GM15510 (cell line): ENCODE data around the gene CSNK2A2.

Experiments used
- POLR2A ChIP-seq: IDR thresholded peaks from 3 replicates; pipeline ENCODE4 v1.6.1; 2011; ENCODE audit warnings: borderline replicate concordance; ENCODE audit not compliant: insufficient read length; ENCODE audit errors: extremely low read depth

The CSNK2A2 gene

GRCh38 chr16:58212824-58213655 lies 15.1 kb upstream of the CSNK2A2 start:
- TF ChIP-seq POLR2A, result no peak

DNA sequence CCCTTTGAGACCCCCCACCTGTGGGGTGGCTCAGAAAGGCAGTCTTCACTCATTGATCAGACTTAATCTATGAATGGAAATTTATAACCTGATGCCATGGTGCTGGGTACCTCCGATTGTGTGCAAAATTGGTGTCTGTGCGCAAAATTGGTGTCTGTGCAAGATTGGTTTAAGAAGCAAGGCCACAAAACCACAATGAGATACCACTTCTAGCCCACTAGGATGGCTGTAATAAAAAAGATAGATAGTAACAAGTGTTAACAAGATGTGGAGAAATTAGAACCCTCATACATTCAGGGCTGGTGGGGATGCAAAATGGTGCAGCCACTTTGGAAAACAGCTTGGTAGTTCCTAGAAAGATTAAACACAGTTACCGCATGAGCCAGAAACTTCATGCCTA lies 13.9 kb upstream of the CSNK2A2 start:
- TF ChIP-seq POLR2A, result no peak

DNA sequence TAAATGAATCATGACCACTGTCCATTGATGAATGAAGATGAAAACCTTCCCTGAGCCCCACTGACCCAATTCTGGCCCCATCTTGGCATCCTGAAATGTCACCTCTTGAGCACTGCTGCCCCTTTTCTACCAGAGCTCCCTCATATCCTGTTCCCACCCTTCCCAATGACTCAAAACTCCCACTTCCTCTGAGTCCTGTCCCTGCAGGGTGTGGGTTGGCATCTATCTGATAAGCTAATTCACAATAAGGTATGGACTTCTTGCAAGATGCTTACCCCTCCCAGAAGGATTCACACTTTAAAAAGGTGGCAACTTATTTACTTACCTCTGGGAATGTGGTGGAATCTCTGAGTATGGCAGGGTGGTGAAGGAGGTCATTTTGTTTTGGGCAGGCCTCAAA lies 13.3 kb upstream of the CSNK2A2 start:
- no peak for TF ChIP-seq POLR2A

GRCh38 chr16:58205276-58206036 lies 7.5 kb upstream of the CSNK2A2 start:
- TF ChIP-seq POLR2A, result no peak

- TF ChIP-seq POLR2A, result no peak
Observed at GRCh38 chr16:58201163-58201562, 3.3 kb upstream of the CSNK2A2 start.

DNA sequence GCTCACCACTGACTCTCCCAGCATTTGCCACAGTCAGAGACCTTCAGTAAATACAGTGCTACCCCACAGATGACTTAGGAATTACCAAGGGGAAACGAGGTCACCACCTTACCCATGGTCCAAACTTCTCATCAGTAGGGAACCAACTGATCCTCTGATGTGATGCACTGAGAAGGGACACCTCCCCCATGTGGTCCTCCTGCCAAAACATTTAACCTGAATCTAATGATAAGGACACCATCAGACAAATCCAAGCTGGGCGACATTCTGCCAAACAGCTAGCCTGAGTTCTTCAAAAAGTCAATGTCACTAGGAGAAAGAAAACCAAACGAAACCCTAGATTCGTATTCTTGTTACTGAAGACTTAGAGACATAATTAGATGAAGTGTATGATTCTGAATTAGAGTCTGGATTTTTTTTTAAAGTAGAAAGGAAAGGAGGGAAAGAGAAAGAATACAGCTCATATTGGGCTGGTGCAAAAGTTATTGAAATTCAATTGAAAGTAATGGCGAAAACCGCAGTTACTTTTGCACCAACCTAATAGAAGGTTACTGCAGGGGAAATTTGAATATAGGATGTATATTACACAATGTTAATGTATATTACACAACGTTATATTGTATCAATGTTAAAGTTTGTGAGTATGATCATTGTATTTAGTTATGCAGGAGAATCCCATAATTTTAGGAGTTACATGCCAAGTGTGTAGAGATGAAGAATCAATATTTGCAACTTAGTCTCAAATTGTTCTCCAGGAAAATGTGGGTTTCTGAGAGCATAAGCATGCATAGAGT lies 2.3 kb upstream of the CSNK2A2 start:
- TF ChIP-seq POLR2A, result no peak

- TF ChIP-seq POLR2A, result no peak
Observed at GRCh38 chr16:58198803-58199411, 1.0 kb upstream of the CSNK2A2 start.

DNA sequence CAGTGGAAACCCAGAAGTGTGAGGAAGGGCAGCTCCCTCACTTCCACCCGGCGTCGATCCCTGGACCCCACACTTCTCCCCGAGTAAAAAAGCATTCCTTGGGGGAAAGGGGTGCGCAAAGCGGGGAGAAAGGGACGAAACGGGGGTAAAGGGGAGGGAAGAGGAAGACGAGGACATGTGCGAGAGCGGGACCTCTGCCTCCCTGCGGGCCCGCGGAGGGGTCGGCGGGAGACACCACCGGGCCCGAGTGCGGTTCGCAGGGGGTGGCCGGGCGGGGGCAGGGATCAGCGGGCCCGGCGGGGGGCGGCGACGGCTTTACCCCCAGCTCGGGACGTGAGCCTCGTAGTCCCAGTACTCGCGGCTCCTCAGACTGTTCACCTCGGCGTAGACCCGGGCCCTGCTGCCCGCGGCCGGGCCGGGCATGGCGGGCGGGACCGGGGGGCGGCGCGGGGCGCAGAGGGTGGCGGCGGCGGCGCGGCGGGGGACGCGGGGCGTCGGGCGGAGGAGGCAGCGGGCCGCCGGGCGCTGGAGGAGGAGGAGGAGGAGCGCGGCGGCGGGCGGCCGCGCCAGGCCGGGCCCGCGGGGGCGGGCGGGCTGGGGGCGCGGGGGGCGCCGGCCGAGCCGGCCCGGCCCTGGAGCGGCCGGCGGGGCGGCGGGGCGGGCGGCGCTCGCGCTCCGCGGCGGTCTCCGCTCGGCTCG lies 443 bp downstream of the CSNK2A2 start:
- no peak for TF ChIP-seq POLR2A

- no peak for TF ChIP-seq POLR2A
Observed at GRCh38 chr16:58196898-58197313, 1.0 kb downstream of the CSNK2A2 start.

DNA sequence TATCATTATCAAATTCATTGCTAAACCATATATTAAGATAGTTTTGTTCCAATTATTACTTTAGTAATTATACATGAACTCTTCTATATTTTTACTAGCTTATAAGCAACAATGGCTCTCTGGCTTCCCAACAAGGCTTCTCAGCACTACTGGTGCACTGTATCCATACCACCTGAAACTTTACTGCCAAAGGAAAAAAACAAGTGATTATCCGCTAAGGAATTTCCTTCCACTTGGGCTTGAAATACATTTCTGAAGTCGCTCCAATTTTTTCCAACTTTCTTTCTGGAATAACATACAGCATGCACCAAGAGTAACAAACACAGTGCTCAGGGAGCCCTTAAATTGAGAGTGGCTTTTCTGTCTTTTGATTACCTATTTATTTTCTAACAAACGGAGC lies 2.1 kb downstream of the CSNK2A2 start:
- no peak for TF ChIP-seq POLR2A

- TF ChIP-seq POLR2A, result no peak
Observed at GRCh38 chr16:58195344-58195743, 2.6 kb downstream of the CSNK2A2 start.

DNA sequence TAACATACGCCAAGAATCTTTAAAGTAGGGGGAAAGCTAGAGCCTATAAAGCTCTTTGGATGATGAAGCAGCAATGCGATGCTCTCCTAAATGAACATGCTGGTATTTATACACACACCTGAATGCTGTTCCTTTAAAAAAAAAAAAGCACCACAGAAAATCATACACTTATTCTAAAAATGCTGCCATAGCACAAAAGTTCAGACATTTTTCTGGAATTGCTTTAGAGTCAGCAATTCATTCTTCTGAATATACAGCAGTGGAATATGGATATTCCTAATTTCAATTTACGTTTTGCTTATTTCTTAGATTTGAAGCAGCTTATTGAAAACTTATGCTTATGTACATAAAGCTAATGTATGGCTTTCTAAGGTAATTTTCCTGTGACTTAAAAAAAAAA lies 3.1 kb downstream of the CSNK2A2 start:
- no peak for TF ChIP-seq POLR2A

- no peak for TF ChIP-seq POLR2A
Observed at GRCh38 chr16:58187665-58188421, 10.1 kb downstream of the CSNK2A2 start.

- TF ChIP-seq POLR2A, result no peak
Observed at GRCh38 chr16:58187092-58187491, 10.8 kb downstream of the CSNK2A2 start.
